H9 (cell line): ENCODE measurements around the gene BMP8A. TPM values are rescaled to one million over a fixed set of nuclear protein-coding genes. Genes with fewer than 3 reads are reported as not detected.

Source experiments
- DNase-seq: peaks from one replicate; pipeline ENCODE4 v3.0.0-alpha.2; 2017
- H2AFZ ChIP-seq: one replicate; pipeline ENCODE4 v1.6.1; 2013; ENCODE audit warnings: mild to moderate bottlenecking, low read length, control low read depth, moderate library complexity
- H2AK5ac ChIP-seq: 2 replicates; pipeline ENCODE4 v1.6.1; 2013; ENCODE audit warnings: low read length, control low read depth, mixed read lengths; ENCODE audit not compliant: insufficient read length
- H2BK120ac ChIP-seq: one replicate; pipeline ENCODE4 v1.6.1; 2013; ENCODE audit warnings: low read depth, mild to moderate bottlenecking, low read length, control low read depth, inconsistent platforms; ENCODE audit not compliant: poor library complexity, severe bottlenecking
- H2BK12ac ChIP-seq: 2 replicates; pipeline ENCODE4 v1.6.1; 2013; ENCODE audit warnings: low read length, control low read depth, mixed read lengths, low read depth; ENCODE audit not compliant: insufficient read length
- H2BK15ac ChIP-seq: 2 replicates; pipeline ENCODE4 v1.6.1; 2013; ENCODE audit warnings: low read depth, low read length, control low read depth
- H2BK20ac ChIP-seq: one replicate; pipeline ENCODE4 v1.6.1; 2013; ENCODE audit warnings: low read depth, mild to moderate bottlenecking, low read length, control low read depth, inconsistent platforms; ENCODE audit not compliant: poor library complexity, severe bottlenecking
- H2BK5ac ChIP-seq: 2 replicates; pipeline ENCODE4 v1.6.1; 2013; ENCODE audit warnings: low read length, control low read depth, mixed read lengths; ENCODE audit not compliant: insufficient read length
- H3K14ac ChIP-seq: 2 replicates; pipeline ENCODE4 v1.6.1; 2013; ENCODE audit warnings: low read length, control low read depth; ENCODE audit not compliant: insufficient read depth
- H3K18ac ChIP-seq: 2 replicates; pipeline ENCODE4 v1.6.1; 2013; ENCODE audit warnings: low read depth, mild to moderate bottlenecking, mixed read lengths, low read length, control low read depth; ENCODE audit not compliant: insufficient read length
- H3K23ac ChIP-seq: 2 replicates; pipeline ENCODE4 v1.6.1; 2013; ENCODE audit warnings: low read length, control low read depth, mixed read lengths, low read depth; ENCODE audit not compliant: insufficient read length
- H3K23me2 ChIP-seq: 2 replicates; pipeline ENCODE4 v1.6.1; 2013; ENCODE audit warnings: low read depth, mild to moderate bottlenecking, mixed read lengths, low read length, control low read depth; ENCODE audit not compliant: insufficient read length, poor library complexity, severe bottlenecking
- H3K27ac ChIP-seq: 2 replicates; pipeline ENCODE4 v1.5.1; 2013; ENCODE audit warnings: low read length, control low read depth, mixed read lengths, low read depth; ENCODE audit not compliant: insufficient read length
- H3K27me3 ChIP-seq: 2 replicates; pipeline ENCODE4 v1.6.1; 2013; ENCODE audit warnings: low read length, control low read depth, inconsistent platforms; ENCODE audit not compliant: insufficient read depth
- H3K4ac ChIP-seq: 2 replicates; pipeline ENCODE4 v1.6.1; 2013; ENCODE audit warnings: low read depth, mild to moderate bottlenecking, control low read depth, inconsistent platforms, low read length, moderate library complexity
- H3K4me1 ChIP-seq: 2 replicates; pipeline ENCODE4 v1.6.1; 2013; ENCODE audit warnings: low read length, control low read depth, inconsistent platforms; ENCODE audit not compliant: insufficient read depth
- H3K4me2 ChIP-seq: 2 replicates; pipeline ENCODE4 v1.6.1; 2013; ENCODE audit warnings: low read length, control low read depth, mixed read lengths; ENCODE audit not compliant: insufficient read length, insufficient read depth
- H3K56ac ChIP-seq: 2 replicates; pipeline ENCODE4 v1.6.1; 2013; ENCODE audit warnings: low read depth, mild to moderate bottlenecking, mixed read lengths, low read length, control low read depth; ENCODE audit not compliant: insufficient read length
- H3K79me1 ChIP-seq: 2 replicates; pipeline ENCODE4 v1.6.1; 2013; ENCODE audit warnings: low read depth, mild to moderate bottlenecking, moderate library complexity, low read length, control low read depth, inconsistent platforms; ENCODE audit not compliant: insufficient read depth, poor library complexity, severe bottlenecking
- H3K79me2 ChIP-seq: 2 replicates; pipeline ENCODE4 v1.6.1; 2013; ENCODE audit warnings: low read length, control low read depth, inconsistent platforms; ENCODE audit not compliant: insufficient read depth
- H3K9ac ChIP-seq: 2 replicates; pipeline ENCODE4 v1.6.1; 2013; ENCODE audit warnings: low read length, control low read depth, mixed read lengths; ENCODE audit not compliant: insufficient read length; ENCODE audit errors: extremely low read depth
- H3K9me3 ChIP-seq: one replicate; pipeline ENCODE4 v1.6.1; 2013; ENCODE audit warnings: low read depth, low read length, inconsistent platforms; ENCODE audit not compliant: control insufficient read depth
- H3T11ph ChIP-seq: one replicate; pipeline ENCODE4 v1.6.1; 2013; ENCODE audit warnings: mild to moderate bottlenecking, low read length, control low read depth, inconsistent platforms
- H4K20me1 ChIP-seq: one replicate; pipeline ENCODE4 v1.6.1; 2013; ENCODE audit not compliant: control insufficient read depth, insufficient read length, insufficient read depth
- H4K5ac ChIP-seq: 2 replicates; pipeline ENCODE4 v1.6.1; 2013; ENCODE audit warnings: low read depth, mild to moderate bottlenecking, mixed read lengths, low read length, control low read depth; ENCODE audit not compliant: insufficient read length
- H4K8ac ChIP-seq: replicated peaks from 2 replicates; pipeline ENCODE4 v1.6.1; 2013; ENCODE audit warnings: low read length, control low read depth, mixed read lengths, low read depth; ENCODE audit not compliant: insufficient read length
- H4K91ac ChIP-seq: 2 replicates; pipeline ENCODE4 v1.6.1; 2013; ENCODE audit warnings: low read depth, mild to moderate bottlenecking, moderate library complexity, mixed read lengths, low read length, control low read depth; ENCODE audit not compliant: insufficient read length
- H3K27ac Mint-ChIP-seq, 3 experiments: 2 replicates in 2 of 3; 3 replicates in 1 of 3; pipeline ENCODE4 v1.8.0; 2020 to 2021; ENCODE audit warnings: mixed read lengths in 3 of 3, mild to moderate bottlenecking in 1 of 3, moderate library complexity in 1 of 3
- H3K27me3 Mint-ChIP-seq: 2 replicates; pipeline ENCODE4 v1.8.0; 2021; ENCODE audit warnings: low read depth, mild to moderate bottlenecking, moderate library complexity, mixed read lengths
- H3K36me3 Mint-ChIP-seq, 3 experiments: 2 replicates in 2 of 3; 3 replicates in 1 of 3; pipeline ENCODE4 v1.8.0; 2020 to 2021; ENCODE audit warnings: low read depth in 3 of 3, mixed read lengths in 3 of 3; ENCODE audit not compliant: insufficient read depth in 1 of 3
- H3K4me1 Mint-ChIP-seq, 2 experiments: 2 replicates each; pipeline ENCODE4 v1.8.0; 2020; ENCODE audit warnings: mixed read lengths in 2 of 2
- H3K4me3 Mint-ChIP-seq, 2 experiments: 2 replicates in 1 of 2; 3 replicates in 1 of 2; pipeline ENCODE4 v1.8.0; 2020 to 2021; ENCODE audit warnings: mild to moderate bottlenecking in 2 of 2, mixed read lengths in 2 of 2, moderate library complexity in 1 of 2
- H3K9me3 Mint-ChIP-seq, 2 experiments: 2 replicates in 1 of 2; 3 replicates in 1 of 2; pipeline ENCODE4 v1.8.0; 2020; ENCODE audit warnings: mild to moderate bottlenecking in 2 of 2, mixed read lengths in 2 of 2, moderate library complexity in 1 of 2
- CTCF ChIP-seq: fragments of 200-600 bp; sonication (generic); conservative IDR thresholded peaks from 3 replicates; pipeline ENCODE4 v1.8.0; 2021; ENCODE audit warnings: antibody characterized with exemption, mild to moderate bottlenecking
- WGBS: extraction: QIAGEN DNeasy Blood & Tissue Kit; methylation state at CpG from one replicate; pipeline ENCODE4 v1.1.7; 2013; ENCODE audit warnings: missing lambda C conversion rate, low lambda C conversion rate, mixed read lengths; ENCODE audit not compliant: insufficient read length; ENCODE audit errors: extremely low coverage; 5-methylcytosine and 5-hydroxymethylcytosine counted together
- total RNA-seq: library from RNA; stranded (reverse); gene quantifications from 2 replicates; pipeline ENCODE4 v1.2.1, GENCODE V29; 2021

BMP8A gene
- total RNA-seq, 1 experiment from 2014 or later, result 0.52 TPM

- H2BK120ac ChIP-seq, result no peak overlapping the region
- no peak overlapping the region for H3K23ac ChIP-seq
- H3K14ac ChIP-seq, result no peak overlapping the region
- H3K18ac ChIP-seq, result no peak overlapping the region
- H3K56ac ChIP-seq, result no peak overlapping the region
- no peak overlapping the region for H4K5ac ChIP-seq
- peaks cover 3% of the 10 kb centered on the region for H3K4me1 ChIP-seq
- no peak overlapping the region for H2AFZ ChIP-seq
- peaks cover 30% of the 10 kb centered on the region; the same call in 1 of the 2 replicates for H3K79me2 ChIP-seq
- no peak overlapping the region for H3K4me3 Mint-ChIP-seq
- no peak overlapping the region for H4K8ac ChIP-seq
- no peaks in the 10 kb centered on the region for H4K20me1 ChIP-seq
- no peak overlapping the region for H3K27ac Mint-ChIP-seq
- WGBS, result no CpG with 5 or more reads among the region's 11 CpGs
- H3K9me3 ChIP-seq, result no peaks in the 10 kb centered on the region
- no peak overlapping the region for H2BK5ac ChIP-seq
- H3K23me2 ChIP-seq, result peaks cover 12% of the 10 kb centered on the region
- no peak overlapping the region for H3K4ac ChIP-seq
- peaks cover 26 to 27% of the 10 kb centered on the region in 2 experiments for H3K4me1 Mint-ChIP-seq
- no peak overlapping the region for H2BK20ac ChIP-seq
- H3K27ac ChIP-seq, result no peak overlapping the region
- no peak overlapping the region for H3T11ph ChIP-seq
- no peak overlapping the region for H2BK15ac ChIP-seq
- no peak overlapping the region for H3K9ac ChIP-seq
- no peak overlapping the region for H2AK5ac ChIP-seq
- no peaks in the 10 kb centered on the region for H3K9me3 Mint-ChIP-seq
- H2BK12ac ChIP-seq, result no peak overlapping the region
- DNase-seq, result no peak
- H3K27me3 Mint-ChIP-seq, result no peaks in the 10 kb centered on the region
- no peaks in the 10 kb centered on the region for H3K79me1 ChIP-seq
- no peak for TF ChIP-seq CTCF
- H3K36me3 Mint-ChIP-seq, result peaks cover 76 to 100% (median 94%) of the 10 kb centered on the region in 3 experiments
- H4K91ac ChIP-seq, result no peak overlapping the region
- H3K27me3 ChIP-seq, result no peaks in the 10 kb centered on the region
- H3K4me2 ChIP-seq, result no peak overlapping the region
These were observed 79.2 kb downstream of the BMP8A start for GRCh38 chr1:39570477-39571177.
